Measurements from ENCODE around the gene ABCF2.

DNA sequence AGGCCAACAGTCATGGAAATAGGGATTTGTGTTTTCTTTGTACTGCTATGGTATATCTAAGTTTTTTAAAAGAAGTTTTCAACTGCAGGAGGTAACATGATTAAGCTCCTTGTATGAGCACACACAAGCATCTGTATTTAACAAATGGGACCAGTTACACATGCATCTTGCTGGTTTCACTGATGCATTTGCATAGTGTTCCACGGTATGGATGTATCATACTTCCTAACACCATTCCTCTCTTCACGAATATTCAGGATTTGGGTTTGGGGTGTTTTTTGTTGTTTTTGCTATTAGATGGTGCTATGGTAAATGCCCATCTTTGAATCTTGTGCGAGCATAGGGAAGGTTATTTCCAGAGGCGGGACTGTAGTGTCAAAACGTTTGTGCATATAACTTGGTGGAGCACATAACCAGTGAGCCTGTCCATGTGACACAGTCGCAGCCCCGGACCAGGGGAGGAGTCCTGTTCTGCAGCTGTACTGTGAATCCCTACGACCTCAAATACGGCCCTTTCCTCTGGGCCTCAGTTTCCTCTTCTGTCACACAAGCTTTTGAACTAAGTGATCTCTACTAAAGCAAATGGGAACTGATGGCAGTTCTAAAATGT is 18.6 kb downstream of the ABCF2 start:
- TF ChIP-seq, protein P1, sequence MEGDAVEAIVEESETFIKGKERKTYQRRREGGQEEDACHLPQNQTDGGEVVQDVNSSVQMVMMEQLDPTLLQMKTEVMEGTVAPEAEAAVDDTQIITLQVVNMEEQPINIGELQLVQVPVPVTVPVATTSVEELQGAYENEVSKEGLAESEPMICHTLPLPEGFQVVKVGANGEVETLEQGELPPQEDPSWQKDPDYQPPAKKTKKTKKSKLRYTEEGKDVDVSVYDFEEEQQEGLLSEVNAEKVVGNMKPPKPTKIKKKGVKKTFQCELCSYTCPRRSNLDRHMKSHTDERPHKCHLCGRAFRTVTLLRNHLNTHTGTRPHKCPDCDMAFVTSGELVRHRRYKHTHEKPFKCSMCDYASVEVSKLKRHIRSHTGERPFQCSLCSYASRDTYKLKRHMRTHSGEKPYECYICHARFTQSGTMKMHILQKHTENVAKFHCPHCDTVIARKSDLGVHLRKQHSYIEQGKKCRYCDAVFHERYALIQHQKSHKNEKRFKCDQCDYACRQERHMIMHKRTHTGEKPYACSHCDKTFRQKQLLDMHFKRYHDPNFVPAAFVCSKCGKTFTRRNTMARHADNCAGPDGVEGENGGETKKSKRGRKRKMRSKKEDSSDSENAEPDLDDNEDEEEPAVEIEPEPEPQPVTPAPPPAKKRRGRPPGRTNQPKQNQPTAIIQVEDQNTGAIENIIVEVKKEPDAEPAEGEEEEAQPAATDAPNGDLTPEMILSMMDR (IDR thresholded peaks at IDR 0.05; ENCODE audit: low read depth, low read length, missing input control): no peak
- TF ChIP-seq RAD21 (IDR thresholded peaks at IDR 0.05) (no peak), YY1 (IDR thresholded peaks at IDR 0.05) (no peak), SP1 (IDR thresholded peaks at IDR 0.05) (no peak)
- TF ChIP-seq, protein P2, sequence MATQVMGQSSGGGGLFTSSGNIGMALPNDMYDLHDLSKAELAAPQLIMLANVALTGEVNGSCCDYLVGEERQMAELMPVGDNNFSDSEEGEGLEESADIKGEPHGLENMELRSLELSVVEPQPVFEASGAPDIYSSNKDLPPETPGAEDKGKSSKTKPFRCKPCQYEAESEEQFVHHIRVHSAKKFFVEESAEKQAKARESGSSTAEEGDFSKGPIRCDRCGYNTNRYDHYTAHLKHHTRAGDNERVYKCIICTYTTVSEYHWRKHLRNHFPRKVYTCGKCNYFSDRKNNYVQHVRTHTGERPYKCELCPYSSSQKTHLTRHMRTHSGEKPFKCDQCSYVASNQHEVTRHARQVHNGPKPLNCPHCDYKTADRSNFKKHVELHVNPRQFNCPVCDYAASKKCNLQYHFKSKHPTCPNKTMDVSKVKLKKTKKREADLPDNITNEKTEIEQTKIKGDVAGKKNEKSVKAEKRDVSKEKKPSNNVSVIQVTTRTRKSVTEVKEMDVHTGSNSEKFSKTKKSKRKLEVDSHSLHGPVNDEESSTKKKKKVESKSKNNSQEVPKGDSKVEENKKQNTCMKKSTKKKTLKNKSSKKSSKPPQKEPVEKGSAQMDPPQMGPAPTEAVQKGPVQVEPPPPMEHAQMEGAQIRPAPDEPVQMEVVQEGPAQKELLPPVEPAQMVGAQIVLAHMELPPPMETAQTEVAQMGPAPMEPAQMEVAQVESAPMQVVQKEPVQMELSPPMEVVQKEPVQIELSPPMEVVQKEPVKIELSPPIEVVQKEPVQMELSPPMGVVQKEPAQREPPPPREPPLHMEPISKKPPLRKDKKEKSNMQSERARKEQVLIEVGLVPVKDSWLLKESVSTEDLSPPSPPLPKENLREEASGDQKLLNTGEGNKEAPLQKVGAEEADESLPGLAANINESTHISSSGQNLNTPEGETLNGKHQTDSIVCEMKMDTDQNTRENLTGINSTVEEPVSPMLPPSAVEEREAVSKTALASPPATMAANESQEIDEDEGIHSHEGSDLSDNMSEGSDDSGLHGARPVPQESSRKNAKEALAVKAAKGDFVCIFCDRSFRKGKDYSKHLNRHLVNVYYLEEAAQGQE (IDR thresholded peaks at IDR 0.05): no peak
- TF ChIP-seq, protein P3, sequence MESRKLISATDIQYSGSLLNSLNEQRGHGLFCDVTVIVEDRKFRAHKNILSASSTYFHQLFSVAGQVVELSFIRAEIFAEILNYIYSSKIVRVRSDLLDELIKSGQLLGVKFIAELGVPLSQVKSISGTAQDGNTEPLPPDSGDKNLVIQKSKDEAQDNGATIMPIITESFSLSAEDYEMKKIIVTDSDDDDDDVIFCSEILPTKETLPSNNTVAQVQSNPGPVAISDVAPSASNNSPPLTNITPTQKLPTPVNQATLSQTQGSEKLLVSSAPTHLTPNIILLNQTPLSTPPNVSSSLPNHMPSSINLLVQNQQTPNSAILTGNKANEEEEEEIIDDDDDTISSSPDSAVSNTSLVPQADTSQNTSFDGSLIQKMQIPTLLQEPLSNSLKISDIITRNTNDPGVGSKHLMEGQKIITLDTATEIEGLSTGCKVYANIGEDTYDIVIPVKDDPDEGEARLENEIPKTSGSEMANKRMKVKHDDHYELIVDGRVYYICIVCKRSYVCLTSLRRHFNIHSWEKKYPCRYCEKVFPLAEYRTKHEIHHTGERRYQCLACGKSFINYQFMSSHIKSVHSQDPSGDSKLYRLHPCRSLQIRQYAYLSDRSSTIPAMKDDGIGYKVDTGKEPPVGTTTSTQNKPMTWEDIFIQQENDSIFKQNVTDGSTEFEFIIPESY (IDR thresholded peaks at IDR 0.05): no peak
